Measurements from ENCODE around the gene BIN2.

The BIN2 gene

GRCh38 chr12:51232642-51233041 lies 91.3 kb downstream of the BIN2 start:
- H3K36me3 Mint-ChIP-seq (ENCODE audit: low read depth): no peaks in the 10 kb centered on the region
- H3K4me1 Mint-ChIP-seq: no peaks in the 10 kb centered on the region
- TF ChIP-seq, protein P1, sequence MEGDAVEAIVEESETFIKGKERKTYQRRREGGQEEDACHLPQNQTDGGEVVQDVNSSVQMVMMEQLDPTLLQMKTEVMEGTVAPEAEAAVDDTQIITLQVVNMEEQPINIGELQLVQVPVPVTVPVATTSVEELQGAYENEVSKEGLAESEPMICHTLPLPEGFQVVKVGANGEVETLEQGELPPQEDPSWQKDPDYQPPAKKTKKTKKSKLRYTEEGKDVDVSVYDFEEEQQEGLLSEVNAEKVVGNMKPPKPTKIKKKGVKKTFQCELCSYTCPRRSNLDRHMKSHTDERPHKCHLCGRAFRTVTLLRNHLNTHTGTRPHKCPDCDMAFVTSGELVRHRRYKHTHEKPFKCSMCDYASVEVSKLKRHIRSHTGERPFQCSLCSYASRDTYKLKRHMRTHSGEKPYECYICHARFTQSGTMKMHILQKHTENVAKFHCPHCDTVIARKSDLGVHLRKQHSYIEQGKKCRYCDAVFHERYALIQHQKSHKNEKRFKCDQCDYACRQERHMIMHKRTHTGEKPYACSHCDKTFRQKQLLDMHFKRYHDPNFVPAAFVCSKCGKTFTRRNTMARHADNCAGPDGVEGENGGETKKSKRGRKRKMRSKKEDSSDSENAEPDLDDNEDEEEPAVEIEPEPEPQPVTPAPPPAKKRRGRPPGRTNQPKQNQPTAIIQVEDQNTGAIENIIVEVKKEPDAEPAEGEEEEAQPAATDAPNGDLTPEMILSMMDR (IDR thresholded peaks at IDR 0.05; ENCODE audit: unreplicated experiment in 3 of 3): no peak
- H3K27ac Mint-ChIP-seq: no peak overlapping the region
- H3K27me3 Mint-ChIP-seq (ENCODE audit: low read depth): no peaks in the 10 kb centered on the region
- H3K4me3 Mint-ChIP-seq: no peak overlapping the region
- H3K9me3 Mint-ChIP-seq: no peaks in the 10 kb centered on the region

Data from nephron (organoid).